ENCODE data around the gene CELF3.
"Not testable (repeated sequence)": the region's sequence is repeated elsewhere in the genome, so short reads cannot be mapped to it uniquely, and the experiment has no call there.

The CELF3 gene

DNA sequence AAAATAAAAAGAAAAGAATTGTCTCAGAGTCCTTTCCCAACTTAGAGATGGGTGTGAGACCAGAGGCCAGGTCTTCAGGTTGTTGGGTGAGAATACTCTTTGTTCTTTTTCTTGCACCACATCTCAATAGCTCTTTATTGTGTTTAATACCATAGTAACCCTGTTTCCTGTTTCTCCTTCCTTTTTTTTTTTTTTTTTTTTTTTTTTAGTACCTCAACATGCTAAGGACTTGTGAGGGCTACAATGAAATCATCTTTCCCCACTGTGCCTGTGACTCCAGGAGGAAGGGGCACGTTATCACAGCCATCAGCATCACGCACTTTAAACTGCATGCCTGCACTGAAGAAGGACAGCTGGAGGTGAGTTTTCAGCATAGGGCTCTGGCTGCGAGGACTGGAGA lies 24.4 kb downstream of the CELF3 start:
- POLR2A ChIA-PET: no interaction called here
- DNase-seq (ENCODE audit: extremely low spot score): no peak
- no peak for TF ChIP-seq SP1 (IDR thresholded peaks at IDR 0.05)
- no peak for TF ChIP-seq TARDBP (IDR thresholded peaks at IDR 0.05)
- no peak for TF ChIP-seq CTBP1 (IDR thresholded peaks at IDR 0.05; ENCODE audit: borderline replicate concordance)
- no peak for TF ChIP-seq FOXM1 (IDR thresholded peaks at IDR 0.05; ENCODE audit: borderline replicate concordance)
- TF ChIP-seq SUZ12 (IDR thresholded peaks at IDR 0.05): no peak
- no peak for TF ChIP-seq FOXA1 (IDR thresholded peaks at IDR 0.05)
- no peak for TF ChIP-seq HDGF (IDR thresholded peaks at IDR 0.05; ENCODE audit: borderline replicate concordance)
- TF ChIP-seq ARNT (IDR thresholded peaks at IDR 0.05): no peak
- TF ChIP-seq FOXK2 (IDR thresholded peaks at IDR 0.05): no peak
- TF ChIP-seq ZNF384 (IDR thresholded peaks at IDR 0.05): no peak
- TF ChIP-seq L3MBTL2 (conservative IDR thresholded peaks at IDR 0.05): no peak
- TF ChIP-seq LEF1 (IDR thresholded peaks at IDR 0.05; ENCODE audit: borderline replicate concordance): no peak
- TF ChIP-seq ELF4 (IDR thresholded peaks at IDR 0.05): no peak
- no peak for TF ChIP-seq BHLHE40 (IDR thresholded peaks at IDR 0.05; ENCODE audit: borderline replicate concordance)
- TF ChIP-seq NFRKB (IDR thresholded peaks at IDR 0.05): no peak
- TF ChIP-seq, protein P1, sequence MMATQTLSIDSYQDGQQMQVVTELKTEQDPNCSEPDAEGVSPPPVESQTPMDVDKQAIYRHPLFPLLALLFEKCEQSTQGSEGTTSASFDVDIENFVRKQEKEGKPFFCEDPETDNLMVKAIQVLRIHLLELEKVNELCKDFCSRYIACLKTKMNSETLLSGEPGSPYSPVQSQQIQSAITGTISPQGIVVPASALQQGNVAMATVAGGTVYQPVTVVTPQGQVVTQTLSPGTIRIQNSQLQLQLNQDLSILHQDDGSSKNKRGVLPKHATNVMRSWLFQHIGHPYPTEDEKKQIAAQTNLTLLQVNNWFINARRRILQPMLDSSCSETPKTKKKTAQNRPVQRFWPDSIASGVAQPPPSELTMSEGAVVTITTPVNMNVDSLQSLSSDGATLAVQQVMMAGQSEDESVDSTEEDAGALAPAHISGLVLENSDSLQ (IDR thresholded peaks at IDR 0.05): no peak
- CTCF ChIA-PET: interaction anchor here (1.4 to 1.7 kb wide), 2 partner anchors 8 to 43 kb away, joined by 6 to 7 read pairs; no protein-coding TSS in a partner anchor

DNA sequence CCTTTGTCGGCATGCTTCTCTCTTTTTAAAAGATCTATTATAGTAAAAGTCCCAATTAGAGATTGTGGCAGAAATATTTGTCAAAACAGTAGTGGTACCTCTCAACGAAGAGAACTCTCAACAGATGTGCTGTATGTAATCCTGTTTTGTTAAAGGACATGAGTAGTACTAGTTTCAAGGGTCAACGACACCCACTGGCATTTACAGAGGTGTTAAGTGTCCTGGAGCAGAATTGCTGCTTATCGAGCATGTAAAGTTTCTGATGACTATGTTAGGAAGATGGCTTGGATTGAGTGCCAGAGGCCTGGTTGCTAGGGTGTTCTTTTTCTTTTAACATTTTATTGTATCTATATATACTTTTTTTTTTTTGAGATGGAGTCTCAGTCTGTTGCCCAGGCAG lies 27.1 kb downstream of the CELF3 start:
- POLR2A ChIA-PET: no interaction called here
- no peak for DNase-seq (ENCODE audit: extremely low spot score)
- CTCF ChIA-PET: interaction anchor here (0.9 kb wide), 1 partner anchor 27 kb away, joined by 5 read pairs; no protein-coding TSS in a partner anchor
- no peak for TF ChIP-seq FOXK2 (IDR thresholded peaks at IDR 0.05)
- TF ChIP-seq ZNF384 (IDR thresholded peaks at IDR 0.05): no peak
- no peak for TF ChIP-seq TARDBP (IDR thresholded peaks at IDR 0.05)
- TF ChIP-seq ARNT (IDR thresholded peaks at IDR 0.05): no peak
- no peak for TF ChIP-seq LEF1 (IDR thresholded peaks at IDR 0.05; ENCODE audit: borderline replicate concordance)

DNA sequence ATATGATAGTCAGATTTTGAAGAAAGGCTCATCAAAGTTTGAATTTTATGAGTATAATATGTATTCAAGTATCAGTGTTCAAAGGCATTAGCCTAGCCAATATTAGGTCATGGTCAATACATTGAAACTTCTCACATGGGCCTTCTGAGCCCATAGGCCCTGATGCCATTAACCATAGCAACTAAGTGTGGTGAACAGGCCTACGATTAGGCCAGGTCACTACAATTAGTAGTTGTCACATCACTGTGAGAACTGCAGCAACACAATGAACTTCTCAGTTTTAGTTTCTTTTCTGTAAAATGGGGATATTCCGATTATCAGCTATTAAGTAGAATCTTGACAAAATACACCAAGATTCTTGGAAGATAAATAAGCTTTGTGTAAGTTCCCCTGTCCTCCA lies 30.0 kb downstream of the CELF3 start:
- TF ChIP-seq FOXK2 (IDR thresholded peaks at IDR 0.05) (no peak), SUZ12 (IDR thresholded peaks at IDR 0.05) (no peak), HDGF (IDR thresholded peaks at IDR 0.05; ENCODE audit: borderline replicate concordance) (no peak), BHLHE40 (IDR thresholded peaks at IDR 0.05; ENCODE audit: borderline replicate concordance) (no peak), TARDBP (IDR thresholded peaks at IDR 0.05) (no peak), L3MBTL2 (conservative IDR thresholded peaks at IDR 0.05) (no peak), SP1 (IDR thresholded peaks at IDR 0.05) (no peak), ARNT (IDR thresholded peaks at IDR 0.05) (no peak), FOXM1 (IDR thresholded peaks at IDR 0.05; ENCODE audit: borderline replicate concordance) (no peak)
- DNase-seq (ENCODE audit: extremely low spot score): no peak
- ChIA-PET CTCF (no interaction called here), POLR2A (no interaction called here)

DNA sequence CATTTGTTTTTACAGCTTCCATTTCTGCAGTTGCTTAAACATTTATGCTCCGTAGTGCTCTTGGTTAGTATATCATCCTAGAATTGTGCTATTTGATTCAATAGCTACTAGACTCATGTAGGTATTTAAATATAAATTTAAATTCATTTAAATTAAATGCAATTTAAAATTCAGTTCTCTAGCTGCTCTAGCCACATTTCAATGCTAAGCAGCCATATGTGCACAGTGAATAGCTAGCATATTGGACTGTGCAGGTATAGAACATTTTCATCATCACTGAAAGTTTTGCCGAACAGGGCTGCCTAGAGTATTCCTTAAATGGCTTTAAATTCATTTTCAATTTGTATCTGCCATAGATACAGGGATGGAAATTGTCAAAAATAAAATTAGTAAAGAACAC lies 32.5 kb downstream of the CELF3 start:
- POLR2A ChIA-PET: no interaction called here
- CTCF ChIA-PET: interaction anchor here (1.4 kb wide), 1 partner anchor 8 kb away, joined by 7 read pairs; no protein-coding TSS in a partner anchor
- no peak for DNase-seq (ENCODE audit: extremely low spot score)
- no peak for TF ChIP-seq L3MBTL2 (conservative IDR thresholded peaks at IDR 0.05)
- TF ChIP-seq SP1 (IDR thresholded peaks at IDR 0.05): no peak
- no peak for TF ChIP-seq NFRKB (IDR thresholded peaks at IDR 0.05)
- TF ChIP-seq HDGF (IDR thresholded peaks at IDR 0.05; ENCODE audit: borderline replicate concordance): no peak

DNA sequence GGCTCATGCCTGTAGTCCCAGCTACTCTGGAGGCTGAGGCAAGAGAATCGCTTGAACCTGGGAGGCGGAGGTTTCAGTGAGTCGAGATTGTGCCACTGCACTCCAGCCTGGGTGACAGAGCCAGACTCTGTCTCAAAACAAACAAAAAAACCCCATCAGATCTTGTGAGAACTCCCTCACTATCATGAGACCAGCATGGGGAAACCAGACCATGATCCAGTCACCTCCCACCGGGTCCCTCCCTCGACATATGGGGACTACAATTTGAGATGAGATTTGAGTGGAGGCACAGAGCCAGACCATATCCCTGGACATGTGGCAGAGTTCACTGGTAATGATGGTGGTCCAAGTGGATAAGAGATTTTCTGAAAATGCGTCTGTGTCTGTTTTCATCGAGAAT lies 33.7 kb downstream of the CELF3 start:
- CTCF ChIA-PET: interaction anchor here (0.6 to 0.8 kb wide), 2 partner anchors 52 to 149 kb away, joined by 3 to 4 read pairs; no protein-coding TSS in a partner anchor
- POLR2A ChIA-PET; DNase-seq (ENCODE audit: extremely low spot score): not testable (repeated sequence)

DNA sequence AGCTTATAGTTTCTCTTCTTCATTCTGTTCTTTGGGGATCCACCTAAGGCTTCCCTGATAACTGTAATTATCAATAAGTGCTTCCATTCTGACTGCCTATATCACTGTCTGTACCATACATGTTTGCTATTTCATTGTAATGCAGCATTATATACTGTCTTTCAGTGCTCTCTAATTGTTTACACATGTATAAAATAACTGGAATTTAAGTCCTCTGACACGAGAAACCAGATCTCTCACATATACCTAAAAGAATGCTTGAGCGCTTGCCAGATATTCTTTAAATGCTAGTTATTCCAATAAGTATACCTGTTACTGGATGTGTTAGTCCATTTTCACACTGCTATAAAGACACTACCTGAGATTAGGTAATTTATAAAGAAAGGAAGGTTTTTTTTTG lies 34.7 kb downstream of the CELF3 start:
- POLR2A ChIA-PET: no interaction called here
- TF ChIP-seq FOXA1 (IDR thresholded peaks at IDR 0.05): no peak
- CTCF ChIA-PET: interaction anchor here (1.8 kb wide), 1 partner anchor 11 kb away, joined by 6 read pairs; no protein-coding TSS in a partner anchor
- no peak for DNase-seq (ENCODE audit: extremely low spot score)

DNA sequence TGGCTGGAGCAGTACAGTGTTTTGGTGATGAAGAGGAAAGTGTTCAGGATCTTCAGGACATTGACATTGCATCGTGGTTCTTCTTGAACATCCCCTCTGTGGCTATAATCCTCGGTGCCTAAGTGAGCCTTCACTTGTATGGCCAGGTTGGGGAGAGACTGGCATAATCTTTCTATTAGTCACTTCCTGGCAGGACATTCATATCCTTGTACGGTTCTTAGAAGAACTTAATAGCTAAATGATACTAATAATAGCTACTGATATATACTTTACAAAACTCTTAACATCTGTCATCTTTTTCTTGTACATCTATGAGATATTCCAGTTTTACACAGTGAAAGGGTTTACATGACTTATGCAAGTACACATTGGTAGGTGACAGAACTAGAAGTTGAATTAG lies 35.8 kb downstream of the CELF3 start:
- ChIA-PET CTCF (interaction anchor here (1.8 kb wide), 1 partner anchor 12 kb away, joined by 6 read pairs; no protein-coding TSS in a partner anchor), POLR2A (no interaction called here)
- TF ChIP-seq L3MBTL2 (conservative IDR thresholded peaks at IDR 0.05) (no peak), ARNT (IDR thresholded peaks at IDR 0.05) (no peak), BHLHE40 (IDR thresholded peaks at IDR 0.05; ENCODE audit: borderline replicate concordance) (no peak), LEF1 (IDR thresholded peaks at IDR 0.05; ENCODE audit: borderline replicate concordance) (no peak), FOXM1 (IDR thresholded peaks at IDR 0.05; ENCODE audit: borderline replicate concordance) (no peak), FOXK2 (IDR thresholded peaks at IDR 0.05) (no peak), ZNF384 (IDR thresholded peaks at IDR 0.05) (no peak)
- TF ChIP-seq, protein P1 (IDR thresholded peaks at IDR 0.05): no peak
- no peak for DNase-seq (ENCODE audit: extremely low spot score)

DNA sequence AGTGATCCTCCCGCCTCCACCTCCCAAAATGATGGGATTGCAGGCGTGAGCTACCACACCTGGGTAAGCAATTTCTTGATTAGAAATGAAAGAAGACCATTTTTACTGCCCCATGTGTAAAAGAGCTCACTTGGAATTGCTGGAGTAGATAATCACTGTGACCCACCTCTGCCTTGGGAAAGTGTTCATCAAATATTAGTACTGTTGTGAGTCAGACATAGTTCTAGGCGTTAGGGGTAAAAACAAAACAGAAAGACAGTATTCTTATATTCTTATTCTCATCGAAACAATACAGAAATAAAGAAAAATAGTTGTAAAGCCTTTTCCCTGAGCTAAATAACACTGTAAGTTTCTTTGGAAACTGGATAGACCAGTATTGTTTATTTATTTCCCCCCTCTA lies 36.2 kb downstream of the CELF3 start:
- no peak for DNase-seq (ENCODE audit: extremely low spot score)
- TF ChIP-seq HDGF (IDR thresholded peaks at IDR 0.05; ENCODE audit: borderline replicate concordance) (no peak), FOXA1 (IDR thresholded peaks at IDR 0.05) (no peak), CTBP1 (IDR thresholded peaks at IDR 0.05; ENCODE audit: borderline replicate concordance) (no peak), L3MBTL2 (conservative IDR thresholded peaks at IDR 0.05) (no peak), ZNF384 (IDR thresholded peaks at IDR 0.05) (no peak), ARNT (IDR thresholded peaks at IDR 0.05) (no peak), FOXM1 (IDR thresholded peaks at IDR 0.05; ENCODE audit: borderline replicate concordance) (no peak), SUZ12 (IDR thresholded peaks at IDR 0.05) (no peak), TARDBP (IDR thresholded peaks at IDR 0.05) (no peak), ELF4 (IDR thresholded peaks at IDR 0.05) (no peak), NFRKB (IDR thresholded peaks at IDR 0.05) (no peak), LEF1 (IDR thresholded peaks at IDR 0.05; ENCODE audit: borderline replicate concordance) (no peak), BHLHE40 (IDR thresholded peaks at IDR 0.05; ENCODE audit: borderline replicate concordance) (no peak), FOXK2 (IDR thresholded peaks at IDR 0.05) (no peak), SP1 (IDR thresholded peaks at IDR 0.05) (no peak)
- TF ChIP-seq, protein P1 (IDR thresholded peaks at IDR 0.05): no peak
- ChIA-PET CTCF (interaction anchor here (1.8 kb wide), 1 partner anchor 13 kb away, joined by 6 read pairs; no protein-coding TSS in a partner anchor), POLR2A (interaction anchor here (1.1 kb wide), 1 partner anchor 83 kb away, joined by 3 read pairs; the partner anchor contains the start of gene MRPL9)
